Iris pigment epithelial cell (primary cell): ENCODE data around the gene IMP3.
"Not testable (repeated sequence)": the region's sequence is repeated elsewhere in the genome, so short reads cannot be mapped to it uniquely, and the experiment has no call there.

ENCODE experiments used
- DNase-seq: peaks from one replicate; pipeline ENCODE4 v3.0.0-alpha.2; 2011; ENCODE audit warnings: low read depth

IMP3 gene

GRCh38 chr15:75650908-75651809, 11.1 kb upstream of the IMP3 start:
- DNase-seq, result peak; percentile 32

- DNase-seq, result no peak
Measured at GRCh38 chr15:75649848-75650247, 9.8 kb upstream of the IMP3 start.

GRCh38 chr15:75649045-75649761, 9.2 kb upstream of the IMP3 start:
- DNase-seq, result no peak

GRCh38 chr15:75648156-75649000, 8.4 kb upstream of the IMP3 start:
- DNase-seq, result peak; percentile 51

GRCh38 chr15:75647370-75648155, 7.5 kb upstream of the IMP3 start, which contains the start of gene SNX33:
Gene SNX33, plus strand, starts transcription at chr15:75647912. Its CDS starts 1,191 bp downstream, at chr15:75649103.
- peak; percentile 90 for DNase-seq

GRCh38 chr15:75646944-75647364, 6.9 kb upstream of the IMP3 start:
- no peak for DNase-seq

GRCh38 chr15:75646112-75646943, 6.3 kb upstream of the IMP3 start:
- DNase-seq, result no peak

GRCh38 chr15:75644376-75644775, 4.4 kb upstream of the IMP3 start:
- no peak for DNase-seq

- DNase-seq, result no peak
Measured at GRCh38 chr15:75641603-75642002, 1.6 kb upstream of the IMP3 start.

- no peak for DNase-seq
Measured at GRCh38 chr15:75641179-75641503, 1.1 kb upstream of the IMP3 start.

- DNase-seq, result peak; percentile 49
Measured at GRCh38 chr15:75640483-75641178, 607 bp upstream of the IMP3 start.

- DNase-seq, result peak; percentile 61
Measured at GRCh38 chr15:75639191-75639708, 774 bp downstream of the IMP3 start.

GRCh38 chr15:75637245-75638009, 2.6 kb downstream of the IMP3 start:
- peak; percentile 38 for DNase-seq

GRCh38 chr15:75636026-75636425, 4.0 kb downstream of the IMP3 start:
- no peak for DNase-seq

GRCh38 chr15:75633922-75634321, 6.1 kb downstream of the IMP3 start:
- not testable (repeated sequence) for DNase-seq

GRCh38 chr15:75631935-75632334, 8.1 kb downstream of the IMP3 start:
- no peak for DNase-seq

GRCh38 chr15:75625542-75626347, 14.3 kb downstream of the IMP3 start, which contains the start of gene SNUPN:
Gene SNUPN, minus strand, starts transcription at chr15:75625725. Its CDS starts 4,674 bp downstream, at chr15:75621051.
- DNase-seq, result peak; percentile 89

GRCh38 chr15:75622505-75622904, 17.5 kb downstream of the IMP3 start:
- DNase-seq, result no peak
